ENCODE measurements around the gene SLC22A23.

The SLC22A23 gene

DNA sequence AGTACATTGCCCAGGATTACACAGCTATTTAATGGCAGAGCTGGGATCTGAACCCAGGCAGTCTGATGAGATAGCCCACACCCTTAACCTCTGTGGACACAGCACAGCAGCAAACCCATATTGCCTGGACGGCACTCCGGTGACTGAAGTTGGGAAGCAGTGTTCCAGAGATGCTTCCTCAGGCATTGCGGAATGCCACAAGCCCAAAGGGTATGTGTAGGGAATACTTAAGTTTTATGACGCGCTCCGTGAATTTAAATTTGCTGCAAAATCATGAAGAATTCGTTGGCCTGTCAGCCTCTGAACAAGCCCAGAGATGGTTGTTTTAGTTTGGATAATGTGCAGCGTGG lies 151.7 kb downstream of the SLC22A23 start:
- Histone ChIP-seq H2AFZ (ENCODE audit: low read depth, low read length) (no peak overlapping the region), H3K9me3 (ENCODE audit: insufficient read depth, low read length) (no peaks in the 10 kb centered on the region), H4K20me1 (ENCODE audit: insufficient read depth, low read length) (no peaks in the 10 kb centered on the region), H3K4me2 (ENCODE audit: low read length) (no peak overlapping the region), H3K36me3 (replicated peaks; ENCODE audit: low read depth, low read length) (no peaks in the 10 kb centered on the region), H3K9ac (ENCODE audit: low read length) (no peak overlapping the region), H3K27ac (ENCODE audit: low read length) (no peak overlapping the region), H3K27me3 (ENCODE audit: low read depth, low read length) (no peaks in the 10 kb centered on the region), H3K4me3 (ENCODE audit: low read length) (no peak overlapping the region), H3K79me2 (ENCODE audit: low read length) (no peaks in the 10 kb centered on the region), H3K4me1 (ENCODE audit: low read length) (peaks cover 8% of the 10 kb centered on the region)
- TF ChIP-seq EZH2phosphoT487 (IDR thresholded peaks at IDR 0.05; ENCODE audit: low read depth) = no peak

DNA sequence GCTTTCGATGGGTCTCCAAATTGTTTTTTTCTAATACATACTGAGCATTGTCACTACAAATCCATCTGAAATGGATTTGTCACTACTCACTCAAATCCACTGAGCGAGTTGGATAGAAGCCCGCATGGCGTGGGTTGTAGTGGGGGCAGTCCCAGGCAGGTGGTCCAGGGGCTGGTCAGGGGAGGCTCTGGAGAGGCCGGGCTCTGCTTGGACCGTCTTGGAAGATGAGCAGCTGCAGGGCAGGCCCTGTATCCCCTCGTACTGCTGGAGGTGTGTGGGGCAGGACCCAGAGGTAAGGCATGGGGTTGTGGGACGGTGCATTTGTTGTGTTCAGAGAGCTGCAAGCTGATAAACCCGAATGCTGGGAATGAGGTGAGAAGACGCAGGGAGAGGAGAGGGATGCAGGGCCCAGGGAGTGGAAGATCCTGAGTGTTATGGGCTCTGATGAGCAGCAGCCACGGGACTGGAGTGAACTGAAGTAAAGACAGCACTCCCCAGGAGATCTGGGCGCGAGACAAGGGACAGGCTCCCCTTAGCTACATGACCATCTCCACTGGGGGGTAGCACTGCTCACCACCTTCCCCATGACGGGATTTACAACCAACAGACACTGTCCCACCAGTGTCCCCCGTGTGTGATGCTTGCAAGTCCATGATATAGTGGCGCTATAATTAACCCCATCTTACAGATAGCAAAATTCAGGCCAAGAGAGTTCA lies 152.2 kb downstream of the SLC22A23 start:
- H3K27me3 ChIP-seq (ENCODE audit: low read depth, low read length) = no peaks in the 10 kb centered on the region
- H2AFZ ChIP-seq (ENCODE audit: low read depth, low read length) = no peak overlapping the region
- peaks cover 5% of the 10 kb centered on the region for H3K4me1 ChIP-seq (ENCODE audit: low read length)
- no peak overlapping the region for H3K4me3 ChIP-seq (ENCODE audit: low read length)
- TF ChIP-seq, protein P1, sequence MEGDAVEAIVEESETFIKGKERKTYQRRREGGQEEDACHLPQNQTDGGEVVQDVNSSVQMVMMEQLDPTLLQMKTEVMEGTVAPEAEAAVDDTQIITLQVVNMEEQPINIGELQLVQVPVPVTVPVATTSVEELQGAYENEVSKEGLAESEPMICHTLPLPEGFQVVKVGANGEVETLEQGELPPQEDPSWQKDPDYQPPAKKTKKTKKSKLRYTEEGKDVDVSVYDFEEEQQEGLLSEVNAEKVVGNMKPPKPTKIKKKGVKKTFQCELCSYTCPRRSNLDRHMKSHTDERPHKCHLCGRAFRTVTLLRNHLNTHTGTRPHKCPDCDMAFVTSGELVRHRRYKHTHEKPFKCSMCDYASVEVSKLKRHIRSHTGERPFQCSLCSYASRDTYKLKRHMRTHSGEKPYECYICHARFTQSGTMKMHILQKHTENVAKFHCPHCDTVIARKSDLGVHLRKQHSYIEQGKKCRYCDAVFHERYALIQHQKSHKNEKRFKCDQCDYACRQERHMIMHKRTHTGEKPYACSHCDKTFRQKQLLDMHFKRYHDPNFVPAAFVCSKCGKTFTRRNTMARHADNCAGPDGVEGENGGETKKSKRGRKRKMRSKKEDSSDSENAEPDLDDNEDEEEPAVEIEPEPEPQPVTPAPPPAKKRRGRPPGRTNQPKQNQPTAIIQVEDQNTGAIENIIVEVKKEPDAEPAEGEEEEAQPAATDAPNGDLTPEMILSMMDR (IDR thresholded peaks at IDR 0.05; ENCODE audit: low read depth, low read length) = no peak
- no peak for TF ChIP-seq EZH2phosphoT487 (IDR thresholded peaks at IDR 0.05; ENCODE audit: low read depth)
- H4K20me1 ChIP-seq (ENCODE audit: insufficient read depth, low read length) = no peaks in the 10 kb centered on the region
- H3K27ac ChIP-seq (ENCODE audit: low read length) = no peak overlapping the region
- H3K36me3 ChIP-seq (replicated peaks; ENCODE audit: low read depth, low read length) = no peaks in the 10 kb centered on the region
- H3K9ac ChIP-seq (ENCODE audit: low read length) = no peak overlapping the region
- no peak overlapping the region for H3K4me2 ChIP-seq (ENCODE audit: low read length)
- no peaks in the 10 kb centered on the region for H3K79me2 ChIP-seq (ENCODE audit: low read length)
- H3K9me3 ChIP-seq (ENCODE audit: insufficient read depth, low read length) = no peaks in the 10 kb centered on the region

DNA sequence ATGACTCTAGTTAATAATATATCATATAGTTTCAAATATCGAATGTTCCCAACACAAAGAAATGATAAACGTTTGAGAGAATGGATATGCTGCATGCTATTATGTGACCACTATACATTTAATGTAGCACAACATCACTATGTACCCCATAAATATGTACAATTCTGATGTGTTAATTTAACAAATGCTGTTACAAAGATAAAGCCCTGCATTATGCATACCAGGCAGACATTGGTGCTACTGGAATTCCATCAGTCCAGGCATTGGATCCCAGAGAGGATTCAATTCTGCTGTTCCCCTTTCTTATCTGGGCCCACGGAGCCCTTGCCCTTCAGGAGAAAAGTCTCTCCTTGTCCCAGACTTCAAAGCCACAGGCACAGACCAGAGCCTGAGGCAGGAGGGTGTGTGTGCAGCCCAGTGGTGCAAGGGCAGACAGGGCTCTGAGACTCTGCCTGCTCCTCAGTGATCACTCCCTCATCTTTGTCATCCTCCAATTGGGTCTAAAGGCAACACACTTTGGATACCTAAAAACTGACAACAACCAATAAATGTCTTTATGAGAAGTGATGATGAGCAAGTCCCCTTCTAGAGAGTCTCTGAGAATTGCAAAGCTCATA lies 152.9 kb downstream of the SLC22A23 start:
- TF ChIP-seq, protein P1 (IDR thresholded peaks at IDR 0.05; ENCODE audit: low read depth, low read length) = no peak
- no peak for TF ChIP-seq EZH2phosphoT487 (IDR thresholded peaks at IDR 0.05; ENCODE audit: low read depth)
- H3K9ac ChIP-seq (ENCODE audit: low read length) = no peak overlapping the region
- no peaks in the 10 kb centered on the region for H4K20me1 ChIP-seq (ENCODE audit: insufficient read depth, low read length)
- no peaks in the 10 kb centered on the region for H3K9me3 ChIP-seq (ENCODE audit: insufficient read depth, low read length)
- H3K27ac ChIP-seq (ENCODE audit: low read length) = no peak overlapping the region
- no peaks in the 10 kb centered on the region for H3K27me3 ChIP-seq (ENCODE audit: low read depth, low read length)
- no peak overlapping the region for H3K4me3 ChIP-seq (ENCODE audit: low read length)
- no peak overlapping the region for H3K4me2 ChIP-seq (ENCODE audit: low read length)
- H3K4me1 ChIP-seq (ENCODE audit: low read length) = no peaks in the 10 kb centered on the region
- no peaks in the 10 kb centered on the region for H3K36me3 ChIP-seq (replicated peaks; ENCODE audit: low read depth, low read length)
- H3K79me2 ChIP-seq (ENCODE audit: low read length) = no peaks in the 10 kb centered on the region
- H2AFZ ChIP-seq (ENCODE audit: low read depth, low read length) = no peak overlapping the region

DNA sequence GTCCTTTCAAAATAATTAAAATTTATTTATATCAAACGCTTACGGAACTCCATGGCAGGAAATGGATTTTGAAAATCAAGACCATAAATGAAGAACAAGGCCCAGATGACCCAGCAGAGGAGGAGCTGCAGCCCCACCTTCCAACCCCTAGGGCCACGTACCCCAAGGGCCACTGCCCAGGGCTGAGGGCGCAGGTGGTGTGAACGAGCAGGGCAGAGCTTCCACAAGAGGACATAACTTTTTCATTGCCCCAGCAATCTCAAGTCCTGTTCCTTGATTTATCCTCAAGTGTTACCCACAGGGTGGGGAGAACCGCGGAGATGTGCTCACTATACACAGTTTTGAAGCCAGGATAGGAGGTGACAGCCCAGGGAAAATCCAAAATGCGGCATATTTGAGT lies 155.3 kb downstream of the SLC22A23 start:
- Histone ChIP-seq H4K20me1 (ENCODE audit: insufficient read depth, low read length) (no peaks in the 10 kb centered on the region), H3K9ac (ENCODE audit: low read length) (no peak overlapping the region), H3K4me1 (ENCODE audit: low read length) (no peaks in the 10 kb centered on the region), H3K4me3 (ENCODE audit: low read length) (no peak overlapping the region), H3K4me2 (ENCODE audit: low read length) (no peak overlapping the region), H3K79me2 (ENCODE audit: low read length) (no peaks in the 10 kb centered on the region), H3K27ac (ENCODE audit: low read length) (no peak overlapping the region), H3K27me3 (ENCODE audit: low read depth, low read length) (no peaks in the 10 kb centered on the region), H3K36me3 (replicated peaks; ENCODE audit: low read depth, low read length) (no peaks in the 10 kb centered on the region), H3K9me3 (ENCODE audit: insufficient read depth, low read length) (no peaks in the 10 kb centered on the region), H2AFZ (ENCODE audit: low read depth, low read length) (no peak overlapping the region)
- TF ChIP-seq, protein P1 (IDR thresholded peaks at IDR 0.05; ENCODE audit: low read depth, low read length) = no peak
- no peak for TF ChIP-seq EZH2phosphoT487 (IDR thresholded peaks at IDR 0.05; ENCODE audit: low read depth)

Data from OCI-LY3 (cell line).